Measurements from ENCODE around the gene PHACTR2. TPM values are rescaled to one million over a fixed set of nuclear protein-coding genes. Genes with fewer than 3 reads are reported as not detected.

PHACTR2 gene
- total RNA-seq, 1 donor from 2014 or later = 133 TPM

- no peak for DNase-seq (ENCODE audit: extremely low read depth, low read depth, low spot score)
Measured at GRCh38 chr6:143696664-143697000, 18.9 kb downstream of the PHACTR2 start.

GRCh38 chr6:143697076-143697800, 19.5 kb downstream of the PHACTR2 start:
- no peak for DNase-seq (ENCODE audit: extremely low read depth, low read depth, low spot score)

- DNase-seq (ENCODE audit: extremely low read depth, low read depth, low spot score) = no peak
Measured at GRCh38 chr6:143698329-143698728, 20.6 kb downstream of the PHACTR2 start.

GRCh38 chr6:143698759-143699429, 21.1 kb downstream of the PHACTR2 start:
- no peak for DNase-seq (ENCODE audit: extremely low read depth, low read depth, low spot score)

- no peak for DNase-seq (ENCODE audit: extremely low read depth, low read depth, low spot score)
Measured at GRCh38 chr6:143699430-143699825, 21.7 kb downstream of the PHACTR2 start.

GRCh38 chr6:143700684-143701348, 23.1 kb downstream of the PHACTR2 start:
- DNase-seq (ENCODE audit: extremely low read depth, low read depth, low spot score) = no peak

- no peak for DNase-seq (ENCODE audit: extremely low read depth, low read depth, low spot score)
Measured at GRCh38 chr6:143701349-143702234, 23.8 kb downstream of the PHACTR2 start.

- DNase-seq (ENCODE audit: extremely low read depth, low read depth, low spot score) = no peak
Measured at GRCh38 chr6:143705569-143705968, 27.8 kb downstream of the PHACTR2 start.

- no peak for DNase-seq (ENCODE audit: extremely low read depth, low read depth, low spot score)
Measured at GRCh38 chr6:143707697-143708096, 29.9 kb downstream of the PHACTR2 start.

GRCh38 chr6:143708889-143709288, 31.1 kb downstream of the PHACTR2 start:
- no peak for DNase-seq (ENCODE audit: extremely low read depth, low read depth, low spot score)

- no peak for DNase-seq (ENCODE audit: extremely low read depth, low read depth, low spot score)
Measured at GRCh38 chr6:143711714-143712113, 33.9 kb downstream of the PHACTR2 start.

- no peak for DNase-seq (ENCODE audit: extremely low read depth, low read depth, low spot score)
Measured at GRCh38 chr6:143718472-143718871, 40.7 kb downstream of the PHACTR2 start.

GRCh38 chr6:143721642-143722041, 43.9 kb downstream of the PHACTR2 start:
- DNase-seq (ENCODE audit: extremely low read depth, low read depth, low spot score) = no peak

GRCh38 chr6:143724876-143725275, 47.1 kb downstream of the PHACTR2 start:
- no peak for DNase-seq (ENCODE audit: extremely low read depth, low read depth, low spot score)

GRCh38 chr6:143726015-143726647, 48.4 kb downstream of the PHACTR2 start:
- no peak for DNase-seq (ENCODE audit: extremely low read depth, low read depth, low spot score)

GRCh38 chr6:143727035-143727434, 49.3 kb downstream of the PHACTR2 start:
- no peak for DNase-seq (ENCODE audit: extremely low read depth, low read depth, low spot score)

GRCh38 chr6:143731789-143732188, 54.0 kb downstream of the PHACTR2 start:
- no peak for DNase-seq (ENCODE audit: extremely low read depth, low read depth, low spot score)

- DNase-seq (ENCODE audit: extremely low read depth, low read depth, low spot score) = no peak
Measured at GRCh38 chr6:143732536-143732935, 54.8 kb downstream of the PHACTR2 start.

GRCh38 chr6:143733510-143733909, 55.7 kb downstream of the PHACTR2 start:
- DNase-seq (ENCODE audit: extremely low read depth, low read depth, low spot score) = no peak

GRCh38 chr6:143734641-143735063, 56.9 kb downstream of the PHACTR2 start:
- no peak for DNase-seq (ENCODE audit: extremely low read depth, low read depth, low spot score)
